PC-3 (cell line): ENCODE measurements around the gene SOAT1. TPM values are rescaled to one million over a fixed set of nuclear protein-coding genes. Genes with fewer than 3 reads are reported as not detected.

ENCODE experiments used
- ATAC-seq: fragments of 200-7000 bp; cut with Tn5 transposase; 2 replicates; pipeline ENCODE4 v1.9.1; 2020; ENCODE audit warnings: mild to moderate bottlenecking, moderate library complexity
- BruUV-seq: library from RNA; stranded (reverse); fragments of 400-500 nt; replicated peaks from 2 replicates; lab custom pipeline; 2021; lab: Mats Ljungman, UMichigan
- CTCF ChIA-PET: fragments of 300-600 bp; sonication (Branson Sonifier 250); formaldehyde crosslinking; loops from one replicate; lab custom pipeline; 2022; ENCODE audit warnings: antibody characterized with exemption; lab: Charles Lee
- POLR2A ChIA-PET: fragments of 300-600 bp; sonication (Branson Sonifier 250); formaldehyde crosslinking; loops from one replicate; lab custom pipeline; 2022; ENCODE audit warnings: antibody characterized with exemption; ENCODE audit not compliant: unreplicated experiment; lab: Charles Lee
- DNase-seq: peaks from one replicate; pipeline ENCODE4 v3.0.0-alpha.2; 2015
- H2AFZ ChIP-seq: fragments of 300-600 bp; sonication (generic); 2 replicates; pipeline ENCODE4 v1.6.0; 2016; ENCODE audit warnings: antibody characterized with exemption, low read length
- H3F3A ChIP-seq: fragments of 300-600 bp; sonication (generic); one replicate; pipeline ENCODE4 v1.6.0; 2017; ENCODE audit warnings: antibody characterized with exemption, low read length, control low read depth, mild to moderate bottlenecking; ENCODE audit not compliant: unreplicated experiment
- H3K27ac ChIP-seq: fragments of 300-600 bp; sonication (generic); 2 replicates; pipeline ENCODE4 v1.5.1; 2016; ENCODE audit warnings: mild to moderate bottlenecking, low read length
- H3K27me3 ChIP-seq: fragments of 300-600 bp; sonication (generic); 2 replicates; pipeline ENCODE4 v1.6.1; 2016; ENCODE audit warnings: low read length, mixed read lengths
- H3K36me3 ChIP-seq: fragments of 300-600 bp; sonication (generic); 2 replicates; pipeline ENCODE4 v1.6.1; 2016; ENCODE audit warnings: low read depth, mixed run types, low read length, mixed read lengths
- H3K4me1 ChIP-seq: fragments of 300-600 bp; sonication (generic); 2 replicates; pipeline ENCODE4 v1.5.1; 2016; ENCODE audit warnings: low read length; ENCODE audit not compliant: insufficient read depth
- H3K4me2 ChIP-seq: fragments of 300-600 bp; sonication (generic); 2 replicates; pipeline ENCODE4 v1.6.0; 2016; ENCODE audit warnings: low read length
- H3K4me3 ChIP-seq: fragments of 300-600 bp; sonication (generic); 2 replicates; pipeline ENCODE4 v1.5.1; 2016; ENCODE audit warnings: mild to moderate bottlenecking, low read length, mixed read lengths
- H3K79me2 ChIP-seq: fragments of 300-600 bp; sonication (generic); 2 replicates; pipeline ENCODE4 v1.6.1; 2017; ENCODE audit warnings: low read length, mixed read lengths
- H3K9ac ChIP-seq: fragments of 300-600 bp; sonication (generic); 2 replicates; pipeline ENCODE4 v1.6.0; 2016; ENCODE audit warnings: mild to moderate bottlenecking, low read length
- H3K9me2 ChIP-seq: fragments of 300-600 bp; sonication (generic); replicated peaks from 2 replicates; pipeline ENCODE4 v1.6.1; 2016; ENCODE audit warnings: mixed run types, low read length, mixed read lengths
- H3K9me3 ChIP-seq: fragments of 300-600 bp; sonication (generic); 2 replicates; pipeline ENCODE4 v1.6.1; 2016; ENCODE audit warnings: low read length, mixed read lengths
- H4K20me1 ChIP-seq: fragments of 300-600 bp; sonication (generic); 2 replicates; pipeline ENCODE4 v1.6.1; 2016; ENCODE audit warnings: low read length, mixed read lengths
- CTCF ChIP-seq: fragments of 300-600 bp; sonication (generic); conservative IDR thresholded peaks from 2 replicates; pipeline ENCODE4 v1.5.1; 2017; ENCODE audit warnings: antibody characterized with exemption, low read depth, mild to moderate bottlenecking, low read length
- EZH2 ChIP-seq: fragments of 300-600 bp; sonication (generic); IDR thresholded peaks from one replicate; pipeline ENCODE4 v1.6.1; 2017; ENCODE audit warnings: antibody characterized with exemption, mild to moderate bottlenecking, low read length; ENCODE audit not compliant: unreplicated experiment
- EZH2phosphoT487 ChIP-seq: fragments of 300-600 bp; sonication (generic); IDR thresholded peaks from 2 replicates; pipeline ENCODE4 v1.6.1; 2018; ENCODE audit warnings: mild to moderate bottlenecking, antibody characterized with exemption, low read length, borderline replicate concordance
- intact Hi-C: fragments of 100-400 bp; cut with micrococcal nuclease; formaldehyde crosslinking; loops from 2 replicates; pipeline ENCODE4 v1.9.0; 2023
- total RNA-seq: library from RNA; depleted of rRNA; stranded (reverse); fragments of >200 nt; gene quantifications from 2 replicates; pipeline ENCODE4 v1.2.3, GENCODE V29; 2014

The SOAT1 gene
- total RNA-seq, 1 experiment from 2014 or later: 10.5 TPM

- intact Hi-C loops: no loop called here
- H3K27ac ChIP-seq: no peak overlapping the region
- no peak for DNase-seq
- H3K4me1 ChIP-seq: peaks cover 10% of the 10 kb centered on the region
- H2AFZ ChIP-seq: no peak overlapping the region
- no peaks in the 10 kb centered on the region for H3K79me2 ChIP-seq
- H3K9me3 ChIP-seq: no peaks in the 10 kb centered on the region
- no peaks in the 10 kb centered on the region for H3K9me2 ChIP-seq
- H4K20me1 ChIP-seq: no peaks in the 10 kb centered on the region
- no peak for ATAC-seq
- no peaks in the 10 kb centered on the region for H3F3A ChIP-seq
- H3K36me3 ChIP-seq: no peaks in the 10 kb centered on the region
- POLR2A ChIA-PET: no interaction called here
- H3K9ac ChIP-seq: no peak overlapping the region
- CTCF ChIA-PET: interaction anchor here (0.7 kb wide), 1 partner anchor 88 kb away, joined by 4 read pairs; no protein-coding TSS in a partner anchor
- no peak overlapping the region for H3K4me2 ChIP-seq
- no peak overlapping the region for H3K4me3 ChIP-seq
- TF ChIP-seq CTCF: no peak
- no peak for TF ChIP-seq EZH2
- no peak for TF ChIP-seq EZH2phosphoT487
- H3K27me3 ChIP-seq: no peaks in the 10 kb centered on the region
- no TSS peak for BruUV-seq
Measured at GRCh38 chr1:179283992-179284391, 9.6 kb upstream of the SOAT1 start.

GRCh38 chr1:179287946-179288345 lies 5.7 kb upstream of the SOAT1 start:
- Histone ChIP-seq H3K27me3 (no peaks in the 10 kb centered on the region), H3K4me3 (no peak overlapping the region), H4K20me1 (no peaks in the 10 kb centered on the region), H3K9ac (no peak overlapping the region), H3K4me2 (peak overlapping the region; percentile 47), H3K79me2 (no peaks in the 10 kb centered on the region), H3K36me3 (no peaks in the 10 kb centered on the region), H3F3A (no peaks in the 10 kb centered on the region), H2AFZ (no peak overlapping the region), H3K4me1 (peaks cover 18% of the 10 kb centered on the region), H3K27ac (no peak overlapping the region), H3K9me3 (no peaks in the 10 kb centered on the region), H3K9me2 (no peaks in the 10 kb centered on the region)
- TF ChIP-seq CTCF (no peak), EZH2 (no peak), EZH2phosphoT487 (no peak)
- intact Hi-C loops: no loop called here
- ATAC-seq (no peak), DNase-seq (peak; percentile 44)
- POLR2A ChIA-PET: no interaction called here
- BruUV-seq: no TSS peak
- CTCF ChIA-PET: interaction anchor here (0.6 kb wide), 1 partner anchor 603 kb away, joined by 4 read pairs; no protein-coding TSS in a partner anchor

- POLR2A ChIA-PET: no interaction called here
Measured at GRCh38 chr1:179288977-179289376, 4.6 kb upstream of the SOAT1 start.

More at GRCh38 chr1:179288977-179289376, 4.6 kb upstream of the SOAT1 start:
- H3K9ac ChIP-seq: no peak overlapping the region
- H3K27me3 ChIP-seq: no peaks in the 10 kb centered on the region
- no peaks in the 10 kb centered on the region for H3F3A ChIP-seq
- peaks cover 23% of the 10 kb centered on the region for H3K4me1 ChIP-seq
- H3K4me3 ChIP-seq: no peak overlapping the region
- H3K4me2 ChIP-seq: no peak overlapping the region
- DNase-seq: no peak
- no peak for ATAC-seq
- TF ChIP-seq EZH2phosphoT487: no peak
- H3K9me3 ChIP-seq: no peaks in the 10 kb centered on the region
- CTCF ChIA-PET: no interaction called here
- intact Hi-C loops: no loop called here
- no peaks in the 10 kb centered on the region for H3K79me2 ChIP-seq
- no TSS peak for BruUV-seq
- no peak overlapping the region for H3K27ac ChIP-seq
- no peaks in the 10 kb centered on the region for H3K9me2 ChIP-seq
- no peaks in the 10 kb centered on the region for H3K36me3 ChIP-seq
- H2AFZ ChIP-seq: no peak overlapping the region
- H4K20me1 ChIP-seq: no peaks in the 10 kb centered on the region
